Astrocyte (in vitro differentiated cells and primary cell): ENCODE measurements around the gene WDR43. TPM values are rescaled to one million over a fixed set of nuclear protein-coding genes. Genes with fewer than 3 reads are reported as not detected.

Source experiments
- DNase-seq: peaks from one replicate; pipeline ENCODE4 v3.0.0-alpha.2; 2010; ENCODE audit warnings: low read depth
- FAIRE-seq: peaks from 2 replicates; lab custom pipeline; 2011; peaks lifted over from hg19 to GRCh38; lab: Jason Lieb, UNC
- H2AFZ ChIP-seq: 2 replicates; pipeline ENCODE4 v1.6.0; 2012; ENCODE audit warnings: low read depth, low read length, inconsistent platforms
- H3K27ac ChIP-seq: 2 replicates; pipeline ENCODE4 v1.5.1; 2011; ENCODE audit warnings: low read depth, low read length, inconsistent platforms
- H3K27me3 ChIP-seq: 2 replicates; pipeline ENCODE4 v1.6.0; 2011; ENCODE audit warnings: low read length, inconsistent platforms; ENCODE audit not compliant: insufficient read depth
- H3K36me3 ChIP-seq: 2 replicates; pipeline ENCODE4 v1.5.1; 2011; ENCODE audit warnings: low read length, inconsistent platforms; ENCODE audit not compliant: insufficient read depth
- H3K4me1 ChIP-seq: 2 replicates; pipeline ENCODE4 v1.5.1; 2011; ENCODE audit warnings: low read length, inconsistent platforms; ENCODE audit not compliant: insufficient read depth
- H3K4me2 ChIP-seq: 2 replicates; pipeline ENCODE4 v1.6.0; 2012; ENCODE audit warnings: low read length, inconsistent platforms
- H3K4me3 ChIP-seq: 2 replicates; pipeline ENCODE4 v1.5.1; 2011; ENCODE audit warnings: low read depth, mild to moderate bottlenecking, low read length, inconsistent platforms; ENCODE audit not compliant: insufficient read depth
- H3K79me2 ChIP-seq: 2 replicates; pipeline ENCODE4 v1.6.0; 2012; ENCODE audit warnings: mild to moderate bottlenecking, low read length, inconsistent platforms; ENCODE audit not compliant: insufficient read depth
- H3K9ac ChIP-seq: 2 replicates; pipeline ENCODE4 v1.6.0; 2012; ENCODE audit warnings: mild to moderate bottlenecking, low read length, inconsistent platforms
- H3K9me3 ChIP-seq: 2 replicates; pipeline ENCODE4 v1.5.1; 2012; ENCODE audit warnings: low read depth, mild to moderate bottlenecking, low read length, inconsistent platforms; ENCODE audit not compliant: insufficient read depth
- H4K20me1 ChIP-seq: 2 replicates; pipeline ENCODE4 v1.6.0; 2012; ENCODE audit warnings: low read length, inconsistent platforms; ENCODE audit not compliant: insufficient read depth
- H3K27ac Mint-ChIP-seq: one replicate; pipeline ENCODE4 v1.8.0; 2021; ENCODE audit warnings: mild to moderate bottlenecking, mixed read lengths; ENCODE audit not compliant: unreplicated experiment
- H3K27me3 Mint-ChIP-seq: one replicate; pipeline ENCODE4 v1.8.0; 2021; ENCODE audit warnings: low read depth, mixed read lengths; ENCODE audit not compliant: unreplicated experiment
- H3K36me3 Mint-ChIP-seq: one replicate; pipeline ENCODE4 v1.8.0; 2021; ENCODE audit warnings: low read depth, mixed read lengths; ENCODE audit not compliant: unreplicated experiment
- H3K4me1 Mint-ChIP-seq: one replicate; pipeline ENCODE4 v1.8.0; 2021; ENCODE audit warnings: low read depth, mixed read lengths; ENCODE audit not compliant: unreplicated experiment
- H3K4me3 Mint-ChIP-seq: one replicate; pipeline ENCODE4 v1.8.0; 2021; ENCODE audit warnings: mild to moderate bottlenecking, moderate library complexity, mixed read lengths; ENCODE audit not compliant: unreplicated experiment
- H3K9me3 Mint-ChIP-seq: one replicate; pipeline ENCODE4 v1.8.0; 2021; ENCODE audit warnings: mild to moderate bottlenecking, mixed read lengths; ENCODE audit not compliant: unreplicated experiment
- CTCF ChIP-seq: IDR thresholded peaks from 2 replicates; pipeline ENCODE4 v1.5.1; 2011; ENCODE audit warnings: low read depth, mild to moderate bottlenecking, inconsistent platforms, low read length, moderate library complexity; ENCODE audit not compliant: insufficient read depth
- EZH2 ChIP-seq: IDR thresholded peaks from 2 replicates; pipeline ENCODE4 v1.6.1; 2012; ENCODE audit warnings: mild to moderate bottlenecking, low read length, inconsistent platforms; ENCODE audit not compliant: insufficient read depth
- total RNA-seq: library from RNA; stranded (reverse); gene quantifications from 2 replicates; pipeline ENCODE4 v1.2.1, GENCODE V29; 2021

WDR43 gene
- total RNA-seq, 1 donor from 2014 or later: 83.9 TPM

- Mint-ChIP-seq H3K4me1 (peaks cover 12% of the 10 kb centered on the region), H3K27ac (no peak overlapping the region), H3K9me3 (no peaks in the 10 kb centered on the region), H3K27me3 (peaks cover 38% of the 10 kb centered on the region), H3K36me3 (no peaks in the 10 kb centered on the region), H3K4me3 (no peak overlapping the region)
- Histone ChIP-seq H4K20me1 (no peaks in the 10 kb centered on the region), H3K9ac (no peak overlapping the region), H3K4me1 (peaks cover 10% of the 10 kb centered on the region), H3K27ac (no peak overlapping the region), H3K4me2 (no peak overlapping the region), H3K79me2 (no peaks in the 10 kb centered on the region), H3K36me3 (no peaks in the 10 kb centered on the region), H3K4me3 (no peak overlapping the region), H3K9me3 (no peaks in the 10 kb centered on the region), H3K27me3 (no peaks in the 10 kb centered on the region), H2AFZ (no peak overlapping the region)
- no peak for FAIRE-seq
- DNase-seq: no peak
- TF ChIP-seq EZH2 (no peak), CTCF (no peak)
Observed at GRCh38 chr2:28994679-28995078, 100.2 kb downstream of the WDR43 start.

GRCh38 chr2:28995765-28996750 lies 101.6 kb downstream of the WDR43 start:
- Histone ChIP-seq H3K9me3 (no peaks in the 10 kb centered on the region), H3K36me3 (no peaks in the 10 kb centered on the region), H3K4me1 (peaks cover 10% of the 10 kb centered on the region), H3K4me3 (no peak overlapping the region), H3K9ac (no peak overlapping the region), H2AFZ (no peak overlapping the region), H4K20me1 (no peaks in the 10 kb centered on the region), H3K79me2 (no peaks in the 10 kb centered on the region), H3K27me3 (no peaks in the 10 kb centered on the region), H3K27ac (no peak overlapping the region), H3K4me2 (no peak overlapping the region)
- Mint-ChIP-seq H3K27me3 (peaks cover 35% of the 10 kb centered on the region), H3K27ac (no peak overlapping the region), H3K9me3 (no peaks in the 10 kb centered on the region), H3K36me3 (peaks cover 3% of the 10 kb centered on the region), H3K4me1 (peaks cover 12% of the 10 kb centered on the region), H3K4me3 (no peak overlapping the region)
- FAIRE-seq (no peak), DNase-seq (no peak)
- TF ChIP-seq CTCF (no peak), EZH2 (no peak)
